ENCODE results near the gene DHRS11. TPM values are rescaled to one million over a fixed set of nuclear protein-coding genes. Genes with fewer than 3 reads are reported as not detected.

Gene DHRS11
- total and polyA plus RNA-seq, 2 of the 8 experiments (the other 6 are each of a cell fraction or from before 2014, with no cell fraction given), result 29.5 to 63.3 TPM

- peak in 1 of 2 experiments; percentile 70 for DNase-seq (ENCODE audit: low read depth in 1 of 2, low spot score in 2 of 2)
- Histone ChIP-seq H2AK5ac (ENCODE audit: low read depth, low read length) (no peak overlapping the region), H2BK12ac (ENCODE audit: low read depth, low read length) (no peak overlapping the region), H2AFZ (ENCODE audit: low read length) (no peak overlapping the region), H3K79me1 (ENCODE audit: low read depth, low read length) (peaks cover 7% of the 10 kb centered on the region), H3K4me1 (replicated peaks in 1 of 4; ENCODE audit: control insufficient read depth in 3 of 4, insufficient read depth in 4 of 4, low read length in 3 of 4) (peaks cover 4 to 14% (median 11%) of the 10 kb centered on the region in 4 experiments; a peak in 6 of 7 replicates), H3K27me3 (replicated peaks in 1 of 4; ENCODE audit: control insufficient read depth in 3 of 4, extremely low read depth in 1 of 4, insufficient read depth in 3 of 4, low read length in 3 of 4) (no peaks in the 10 kb centered on the region), H3K23ac (ENCODE audit: insufficient read length) (no peak overlapping the region), H3K23me2 (ENCODE audit: low read depth, low read length) (no peaks in the 10 kb centered on the region), H3K9ac (replicated peaks in 1 of 4; ENCODE audit: extremely low read depth in 1 of 4, low read depth in 3 of 4, low read length in 3 of 4) (no peak overlapping the region), H2BK120ac (replicated peaks; ENCODE audit: low read depth, low read length) (no peak overlapping the region), H2BK15ac (ENCODE audit: low read length) (no peak overlapping the region), H3K4me3 (ENCODE audit: extremely low read depth in 1 of 4, insufficient read depth in 2 of 4, low read depth in 3 of 4, low read length in 4 of 4) (no peak overlapping the region), H3K4ac (replicated peaks; ENCODE audit: insufficient read length, low read depth, low read length) (no peak overlapping the region), H3K79me2 (ENCODE audit: control insufficient read depth in 1 of 2, insufficient read depth in 2 of 2, low read length in 2 of 2) (peaks cover 2 to 13% of the 10 kb centered on the region in 2 experiments; a peak in 2 of 4 replicates), H2BK20ac (ENCODE audit: low read length) (no peak overlapping the region), H4K20me1 (replicated peaks in 1 of 2; ENCODE audit: control insufficient read depth in 1 of 2, insufficient read depth in 2 of 2, low read length in 2 of 2) (peaks cover 3% of the 10 kb centered on the region in 2 experiments), H4K5ac (ENCODE audit: insufficient read length, low read depth, low read length) (no peak overlapping the region), H2BK5ac (ENCODE audit: low read depth, low read length) (no peak overlapping the region), H3K9me3 (ENCODE audit: insufficient read depth in 2 of 2, low read depth in 1 of 2, low read length in 1 of 2) (no peaks in the 10 kb centered on the region), H3K18ac (ENCODE audit: extremely low read depth, low read length) (no peak overlapping the region), H3K14ac (ENCODE audit: insufficient read length) (no peak overlapping the region), H4K91ac (replicated peaks; ENCODE audit: insufficient read length, low read length) (no peak overlapping the region), H3K27ac (ENCODE audit: low read depth, low read length) (no peak overlapping the region), H3K4me2 (ENCODE audit: insufficient read depth in 1 of 2, low read depth in 2 of 2, low read length in 2 of 2) (no peak overlapping the region), H4K8ac (ENCODE audit: extremely low read depth, insufficient read depth, low read length) (no peak overlapping the region), H3K56ac (replicated peaks; ENCODE audit: insufficient read length, low read depth, low read length) (no peak overlapping the region), H3K36me3 (ENCODE audit: control insufficient read depth in 2 of 4, insufficient read depth in 4 of 4, low read length in 3 of 4) (peaks cover 0 to 3% (median 0%) of the 10 kb centered on the region in 4 experiments; a peak in 1 of 8 replicates)
- ChIA-PET POLR2A (ENCODE audit: partially characterized antibody) (no interaction called here), CTCF (ENCODE audit: partially characterized antibody) (interaction anchor here (0.6 to 1.7 kb wide), 7 partner anchors 8 to 97 kb away, joined by 3 to 8 read pairs (median 4); no protein-coding TSS in a partner anchor)
- FAIRE-seq, result no peak
- WGBS, 2 experiments (ENCODE audit: extremely low coverage in 1 of 2, insufficient coverage in 1 of 2, insufficient read length in 1 of 2, insufficient replicate concordance in 2 of 2, low coverage in 1 of 2, low lambda C conversion rate in 2 of 2, missing lambda C conversion rate in 1 of 2), result 71% methylated on average over 24 of the region's 24 CpGs; no CpG with 5 or more reads in 1 of the 2 experiments
- no peak for TF ChIP-seq CTBP2 (IDR thresholded peaks at IDR 0.05; ENCODE audit: borderline replicate concordance, insufficient read depth, insufficient read length, low read length)
- TF ChIP-seq, protein P1, sequence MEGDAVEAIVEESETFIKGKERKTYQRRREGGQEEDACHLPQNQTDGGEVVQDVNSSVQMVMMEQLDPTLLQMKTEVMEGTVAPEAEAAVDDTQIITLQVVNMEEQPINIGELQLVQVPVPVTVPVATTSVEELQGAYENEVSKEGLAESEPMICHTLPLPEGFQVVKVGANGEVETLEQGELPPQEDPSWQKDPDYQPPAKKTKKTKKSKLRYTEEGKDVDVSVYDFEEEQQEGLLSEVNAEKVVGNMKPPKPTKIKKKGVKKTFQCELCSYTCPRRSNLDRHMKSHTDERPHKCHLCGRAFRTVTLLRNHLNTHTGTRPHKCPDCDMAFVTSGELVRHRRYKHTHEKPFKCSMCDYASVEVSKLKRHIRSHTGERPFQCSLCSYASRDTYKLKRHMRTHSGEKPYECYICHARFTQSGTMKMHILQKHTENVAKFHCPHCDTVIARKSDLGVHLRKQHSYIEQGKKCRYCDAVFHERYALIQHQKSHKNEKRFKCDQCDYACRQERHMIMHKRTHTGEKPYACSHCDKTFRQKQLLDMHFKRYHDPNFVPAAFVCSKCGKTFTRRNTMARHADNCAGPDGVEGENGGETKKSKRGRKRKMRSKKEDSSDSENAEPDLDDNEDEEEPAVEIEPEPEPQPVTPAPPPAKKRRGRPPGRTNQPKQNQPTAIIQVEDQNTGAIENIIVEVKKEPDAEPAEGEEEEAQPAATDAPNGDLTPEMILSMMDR (IDR thresholded peaks at IDR 0.05; ENCODE audit: control extremely low read depth in 1 of 3, insufficient read depth in 1 of 3, low read depth in 1 of 3, low read length in 3 of 3), result peak; percentile 60 to 86 (median 62)
- TF ChIP-seq EZH2 (IDR thresholded peaks at IDR 0.05; ENCODE audit: low read depth, low read length, severe bottlenecking), result no peak
- TF ChIP-seq SIX5 (IDR thresholded peaks at IDR 0.05; ENCODE audit: low read depth, low read length), result no peak
- TF ChIP-seq RAD21 (IDR thresholded peaks at IDR 0.05 in 1 of 2, conservative IDR thresholded peaks at IDR 0.05 in 1 of 2; ENCODE audit: low read depth in 2 of 2, low read length in 2 of 2), result peak; percentile 69 to 80
- TF ChIP-seq SP2 (IDR thresholded peaks at IDR 0.05; ENCODE audit: low read length), result no peak
- TF ChIP-seq YY1 (IDR thresholded peaks at IDR 0.05; ENCODE audit: low read depth, low read length), result no peak
- TF ChIP-seq RBBP5 (IDR thresholded peaks at IDR 0.05; ENCODE audit: borderline replicate concordance, low read depth, low read length), result no peak
Observed at GRCh38 chr17:36608794-36609497, 17.3 kb downstream of the DHRS11 start.
